HepG2 (cell line): Measurements from ENCODE around the gene APLP1. TPM values are rescaled to one million over a fixed set of nuclear protein-coding genes. Genes with fewer than 3 reads are reported as not detected.
A peak's percentile ranks its signal among the peaks of the same experiment; 100 is the strongest.

Experiments
- ATAC-seq: fragments of 200-7000 bp; cut with Tn5 transposase; 3 replicates; pipeline ENCODE4 v1.9.1; 2020; ENCODE audit warnings: mild to moderate bottlenecking, moderate library complexity
- BruUV-seq: library from RNA; stranded (reverse); fragments of 400-500 nt; replicated peaks from 2 replicates; lab custom pipeline; 2021; lab: Mats Ljungman, UMichigan
- CTCF ChIA-PET: fragments of 300-600 bp; formaldehyde crosslinking; extraction: SDS; loops from one replicate; lab custom pipeline; 2021; ENCODE audit warnings: low total read pairs, inconsistent platforms, low intra/inter-chr PET ratio; lab: Yijun Ruan, JAX
- POLR2A ChIA-PET: fragments of 350-600 bp; sonication (Branson Sonifier 250); formaldehyde crosslinking; loops from one replicate; lab custom pipeline; 2020; ENCODE audit warnings: antibody characterized with exemption, inconsistent platforms; lab: Yijun Ruan, JAX
- DNase-seq: peaks from one replicate; pipeline ENCODE4 v3.0.0-alpha.2; 2015; ENCODE audit warnings: low spot score
- FAIRE-seq: peaks from 3 replicates; lab custom pipeline; 2011; peaks lifted over from hg19 to GRCh38; lab: Jason Lieb, UNC
- H2AFZ ChIP-seq: one replicate; pipeline ENCODE4 v1.6.1; 2011; ENCODE audit warnings: low read length, inconsistent platforms
- H3K27ac ChIP-seq: fragments of 300-600 bp; 3 replicates; pipeline ENCODE4 v1.8.0; 2011; ENCODE audit warnings: mixed run types, mild to moderate bottlenecking, mixed read lengths, low read length, inconsistent platforms; ENCODE audit not compliant: insufficient read depth; ENCODE audit errors: extremely low read length
- H3K27me3 ChIP-seq, 2 experiments: fragments of 200-600 bp in 1 of 2; 2 replicates in 1 of 2; 3 replicates in 1 of 2; pipeline versions ENCODE4 v1.6.0 to v1.8.0; 2011; ENCODE audit warnings: low read length in 2 of 2, mild to moderate bottlenecking in 2 of 2, moderate library complexity in 2 of 2, inconsistent platforms in 1 of 2; ENCODE audit not compliant: insufficient read depth in 2 of 2, control insufficient read depth in 1 of 2
- H3K36me3 ChIP-seq, 2 experiments: fragments of 200-600 bp in 1 of 2; replicated peaks in 1 of 2; 2 replicates in 1 of 2; 3 replicates in 1 of 2; pipeline versions ENCODE4 v1.5.1 to v1.8.0; 2011; ENCODE audit warnings: low read length in 2 of 2, inconsistent platforms in 1 of 2; ENCODE audit not compliant: insufficient read depth in 2 of 2, control insufficient read depth in 1 of 2
- H3K4me1 ChIP-seq: 2 replicates; pipeline ENCODE4 v1.5.1; 2012; ENCODE audit warnings: low read length, inconsistent platforms; ENCODE audit not compliant: insufficient read depth
- H3K4me2 ChIP-seq: 2 replicates; pipeline ENCODE4 v1.6.0; 2011; ENCODE audit warnings: low read depth, low read length, inconsistent platforms
- H3K4me3 ChIP-seq, 3 experiments: fragments of 200-600 bp in 1 of 3; sonication (generic), shearing (Covaris generic) in 1 of 3; replicated peaks in 1 of 3; 2 replicates each; pipeline ENCODE4 v1.5.1; 2011 to 2016; ENCODE audit warnings: low read length in 3 of 3, inconsistent platforms in 2 of 3, low read depth in 2 of 3, mild to moderate bottlenecking in 2 of 3, control low read depth in 1 of 3, mixed read lengths in 1 of 3; ENCODE audit not compliant: insufficient read depth in 1 of 3
- H3K79me2 ChIP-seq: one replicate; pipeline ENCODE4 v1.6.1; 2011; ENCODE audit warnings: low read length, inconsistent platforms; ENCODE audit not compliant: insufficient read depth
- H3K9ac ChIP-seq: 2 replicates; pipeline ENCODE4 v1.6.0; 2011; ENCODE audit warnings: mild to moderate bottlenecking, low read depth, low read length, inconsistent platforms; ENCODE audit not compliant: insufficient read depth
- H3K9me3 ChIP-seq: 2 replicates; pipeline ENCODE4 v1.5.1; 2012; ENCODE audit warnings: mild to moderate bottlenecking, low read length
- H4K20me1 ChIP-seq: 2 replicates; pipeline ENCODE4 v1.6.0; 2011; ENCODE audit warnings: inconsistent platforms, mild to moderate bottlenecking, low read length, moderate library complexity; ENCODE audit not compliant: insufficient read depth
- ARID3A ChIP-seq: IDR thresholded peaks from 2 replicates; pipeline ENCODE4 v1.6.1; 2012; ENCODE audit warnings: low read depth, low read length, improper control_type of control experiment
- CERS6 ChIP-seq: sonication (generic); formaldehyde crosslinking; IDR thresholded peaks from 2 replicates; pipeline ENCODE4 v1.5.0; 2020; ENCODE audit warnings: missing genetic modification reagents
- ZNF329 ChIP-seq: sonication (generic); formaldehyde crosslinking; IDR thresholded peaks from 2 replicates; pipeline ENCODE4 v1.9.0; 2021; ENCODE audit warnings: low read depth, mild to moderate bottlenecking, missing genetic modification reagents
- ZSCAN9 ChIP-seq: IDR thresholded peaks from 2 replicates; pipeline ENCODE4 v1.6.1; 2016; ENCODE audit warnings: borderline replicate concordance
- ZXDC ChIP-seq: sonication (generic); formaldehyde crosslinking; IDR thresholded peaks from 2 replicates; pipeline ENCODE4 v1.5.0; 2020; ENCODE audit warnings: mild to moderate bottlenecking, missing genetic modification reagents
- WGBS: methylation state at CpG from one replicate; pipeline ENCODE4 v1.1.6; 2017; ENCODE audit warnings: low lambda C conversion rate; 5-methylcytosine and 5-hydroxymethylcytosine counted together
- in situ Hi-C: cut with HindIII; loops from 2 replicates; pipeline ENCODE4 v1.10.0; 2017; ENCODE audit warnings: low pct_unique_long_range_greater_than_20kb; ENCODE audit not compliant: extremely low pct_ligation_motif_present
- intact Hi-C: fragments of 100-400 bp; cut with micrococcal nuclease; formaldehyde crosslinking; loops from one replicate; pipeline ENCODE4 v1.10.0; 2022; ENCODE audit not compliant: unreplicated experiment
- polyA plus RNA-seq, 8 experiments: library from polyadenylated mRNA; depleted of rRNA in 3 of 8; stranded (reverse) in 7 of 8; unstranded in 1 of 8; fragments of >200 nt; fragmentation: Illumina TruSeq in 4 of 8; extraction: Trizol in 4 of 8; gene quantifications; 2 replicates each; pipeline versions ENCODE4 v1.2.1 to v1.2.3, GENCODE V29; 2011 to 2016; ENCODE audit warnings: low read depth in 4 of 8, missing spikeins in 1 of 8, mixed read lengths in 1 of 8; ENCODE audit not compliant: insufficient read depth in 1 of 8
- total RNA-seq, 5 experiments: library from RNA; depleted of rRNA; stranded (reverse); fragments of >200 nt; fragmentation: Illumina TruSeq; extraction: Trizol; gene quantifications; 2 replicates each; pipeline ENCODE4 v1.2.3, GENCODE V29; 2016; ENCODE audit warnings: low read depth in 1 of 5

APLP1 gene
- total and polyA plus RNA-seq, 2 of the 13 experiments (the other 11 are each of a cell fraction or from before 2014, with no cell fraction given): 2.0 to 2.9 TPM

- no peak for TF ChIP-seq ZXDC (CRISPR knock-in tag)
- peak; percentile 58; the same call in 1 of the 2 replicates for TF ChIP-seq ZSCAN9 (CRISPR knock-in tag)
- no peak for TF ChIP-seq CERS6
- TF ChIP-seq, all 625 proteins: peak for 49
Measured at GRCh38 chr19:35903550-35904179, 35.3 kb downstream of the APLP1 start (continued).

GRCh38 chr19:35904311-35905068, 36.1 kb downstream of the APLP1 start:
- H3K4me1 ChIP-seq: peaks cover 50% of the 10 kb centered on the region
- ChIA-PET CTCF (no interaction called here), POLR2A (no interaction called here)
- FAIRE-seq: no peak
- BruUV-seq: no TSS peak
- no peaks in the 10 kb centered on the region for H3K79me2 ChIP-seq
- no peak overlapping the region for H3K4me3 ChIP-seq
- no peak for ATAC-seq
- H3K9ac ChIP-seq: no peak overlapping the region
- H4K20me1 ChIP-seq: no peaks in the 10 kb centered on the region
- no peak for DNase-seq
- in situ Hi-C loops (no loop called here), intact Hi-C loops (loop anchor here (5.0 kb wide), 1 partner anchor 33 kb away; the partner anchor contains the start of gene LRFN3)
- 41% methylated on average over 10 of the region's 10 CpGs for WGBS
- peaks cover 0 to 15% of the 10 kb centered on the region in 2 experiments; a peak in 3 of 5 replicates for H3K27me3 ChIP-seq
- no peak for TF ChIP-seq ARID3A
- peak; percentile 99 for TF ChIP-seq ZNF329 (CRISPR knock-in tag)
- H3K9me3 ChIP-seq: no peaks in the 10 kb centered on the region
- H2AFZ ChIP-seq: no peak overlapping the region
- no peak overlapping the region for H3K4me2 ChIP-seq
- H3K27ac ChIP-seq: no peak overlapping the region
- no peaks in the 10 kb centered on the region for H3K36me3 ChIP-seq
